GM15510 (cell line): ENCODE measurements around the gene HDAC4.

Experiments
- POLR2A ChIP-seq: IDR thresholded peaks from 3 replicates; pipeline ENCODE4 v1.6.1; 2011; ENCODE audit warnings: borderline replicate concordance; ENCODE audit not compliant: insufficient read length; ENCODE audit errors: extremely low read depth

Gene HDAC4

GRCh38 chr2:239231231-239232194 lies 169.3 kb downstream of the HDAC4 start:
- TF ChIP-seq POLR2A = no peak

- TF ChIP-seq POLR2A = no peak
These were observed 170.3 kb downstream of the HDAC4 start for GRCh38 chr2:239230318-239231052.

GRCh38 chr2:239229545-239230279 lies 171.1 kb downstream of the HDAC4 start:
- TF ChIP-seq POLR2A = no peak

GRCh38 chr2:239227661-239228371 lies 173.0 kb downstream of the HDAC4 start:
- TF ChIP-seq POLR2A = no peak

- TF ChIP-seq POLR2A = no peak
These were observed 173.9 kb downstream of the HDAC4 start for GRCh38 chr2:239226677-239227581.

GRCh38 chr2:239225871-239226561 lies 174.8 kb downstream of the HDAC4 start:
- no peak for TF ChIP-seq POLR2A

GRCh38 chr2:239225371-239225851 lies 175.4 kb downstream of the HDAC4 start:
- no peak for TF ChIP-seq POLR2A

GRCh38 chr2:239224955-239225354 lies 175.9 kb downstream of the HDAC4 start:
- TF ChIP-seq POLR2A = no peak

GRCh38 chr2:239224199-239224570 lies 176.6 kb downstream of the HDAC4 start:
- TF ChIP-seq POLR2A = no peak

GRCh38 chr2:239223310-239224198 lies 177.3 kb downstream of the HDAC4 start:
- no peak for TF ChIP-seq POLR2A

- no peak for TF ChIP-seq POLR2A
These were observed 178.0 kb downstream of the HDAC4 start for GRCh38 chr2:239222706-239223309.

GRCh38 chr2:239222312-239222660 lies 178.5 kb downstream of the HDAC4 start:
- no peak for TF ChIP-seq POLR2A

GRCh38 chr2:239220981-239221396 lies 179.8 kb downstream of the HDAC4 start:
- TF ChIP-seq POLR2A = no peak
